Measurements from ENCODE around the gene GALNT12. TPM values are rescaled to one million over a fixed set of nuclear protein-coding genes. Genes with fewer than 3 reads are reported as not detected.

GALNT12 gene
- total RNA-seq, 1 donor from 2014 or later = 46.5 TPM

GRCh38 chr9:98795970-98796363 lies 11.5 kb upstream of the GALNT12 start:
- no peak overlapping the region for H3K27ac Mint-ChIP-seq
- H3K27ac ChIP-seq = no peak overlapping the region
- H4K20me1 ChIP-seq (ENCODE audit: low read depth) = peaks cover 37% of the 10 kb centered on the region
- peak overlapping the region; percentile 79 for H3K4me3 Mint-ChIP-seq
- no peak for TF ChIP-seq CTCF (IDR thresholded peaks at IDR 0.05)
- TF ChIP-seq EZH2phosphoT487 (IDR thresholded peaks at IDR 0.05) = no peak
- no peak for TF ChIP-seq EZH2 (IDR thresholded peaks at IDR 0.05)
- H3K79me2 ChIP-seq (ENCODE audit: low read depth) = peaks cover 38% of the 10 kb centered on the region
- H3K4me3 ChIP-seq = peak overlapping the region; percentile 67
- H3K4me1 ChIP-seq = peaks cover 26% of the 10 kb centered on the region
- H3F3A ChIP-seq (ENCODE audit: low read depth) = peaks cover 9% of the 10 kb centered on the region
- no peaks in the 10 kb centered on the region for H3K36me3 ChIP-seq
- peak; percentile 55 for DNase-seq (ENCODE audit: low spot score)
- peaks cover 13% of the 10 kb centered on the region for H3K9me3 Mint-ChIP-seq
- H3K27me3 Mint-ChIP-seq (ENCODE audit: insufficient read depth, low read depth) = peaks cover 4% of the 10 kb centered on the region
- no peak overlapping the region for H2AFZ ChIP-seq (replicated peaks)
- H3K36me3 Mint-ChIP-seq = peaks cover 9% of the 10 kb centered on the region
- H3K9ac ChIP-seq = no peak overlapping the region
- no peaks in the 10 kb centered on the region for H3K9me3 ChIP-seq (ENCODE audit: low read depth)
- peaks cover 24% of the 10 kb centered on the region for H3K27me3 ChIP-seq
- H3K4me1 Mint-ChIP-seq = peaks cover 37% of the 10 kb centered on the region
- H3K4me2 ChIP-seq = peak overlapping the region; percentile 97

- H3K4me1 Mint-ChIP-seq = peaks cover 31% of the 10 kb centered on the region
- H2AFZ ChIP-seq (replicated peaks) = peak within 1 kb of the TSS; percentile 100
- H3K27me3 Mint-ChIP-seq (ENCODE audit: insufficient read depth, low read depth) = peaks cover 4% of the 10 kb centered on the region
These were observed 10.9 kb upstream of the GALNT12 start, which contains the start of gene ANKS6 for GRCh38 chr9:98796364-98797101. ANKS6 (minus strand) TSS chr9:98796555; CDS start chr9:98796491, 64 bp downstream.

GRCh38 chr9:98797491-98797890 lies 10.0 kb upstream of the GALNT12 start:
- Histone ChIP-seq H3K27ac (no peak overlapping the region), H3K27me3 (peaks cover 24% of the 10 kb centered on the region), H3K79me2 (ENCODE audit: low read depth) (peaks cover 25% of the 10 kb centered on the region), H3K9ac (no peak overlapping the region), H3K36me3 (no peaks in the 10 kb centered on the region), H3K4me3 (no peak overlapping the region), H3K9me3 (ENCODE audit: low read depth) (no peaks in the 10 kb centered on the region), H4K20me1 (ENCODE audit: low read depth) (peaks cover 23% of the 10 kb centered on the region), H3F3A (ENCODE audit: low read depth) (no peaks in the 10 kb centered on the region), H3K4me1 (peaks cover 16% of the 10 kb centered on the region), H3K4me2 (no peak overlapping the region), H2AFZ (replicated peaks) (no peak overlapping the region)
- H3K36me3 Mint-ChIP-seq = peaks cover 9% of the 10 kb centered on the region
- H3K27ac Mint-ChIP-seq = no peak overlapping the region
- no peak for DNase-seq (ENCODE audit: low spot score)
- no peak overlapping the region for H3K4me3 Mint-ChIP-seq
- peaks cover 13% of the 10 kb centered on the region for H3K9me3 Mint-ChIP-seq
- no peak for TF ChIP-seq CTCF (IDR thresholded peaks at IDR 0.05)
- no peak for TF ChIP-seq EZH2 (IDR thresholded peaks at IDR 0.05)
- TF ChIP-seq EZH2phosphoT487 (IDR thresholded peaks at IDR 0.05) = no peak
- peaks cover 6% of the 10 kb centered on the region for H3K27me3 Mint-ChIP-seq (ENCODE audit: insufficient read depth, low read depth)
- peaks cover 26% of the 10 kb centered on the region for H3K4me1 Mint-ChIP-seq

More at GRCh38 chr9:98796364-98797101, 10.9 kb upstream of the GALNT12 start, which contains the start of gene ANKS6:
- H3K27ac Mint-ChIP-seq = no peak within 1 kb of the TSS
- TF ChIP-seq EZH2 (IDR thresholded peaks at IDR 0.05) = no peak
- peak; percentile 55 for TF ChIP-seq CTCF (IDR thresholded peaks at IDR 0.05)
- TF ChIP-seq EZH2phosphoT487 (IDR thresholded peaks at IDR 0.05) = no peak
- Histone ChIP-seq H3K9ac (no peak within 1 kb of the TSS), H3K9me3 (ENCODE audit: low read depth) (no peaks in the 10 kb centered on the region), H3K36me3 (no peaks in the 10 kb centered on the region), H3K27me3 (peaks cover 24% of the 10 kb centered on the region), H3K4me2 (peak within 1 kb of the TSS; percentile 97), H3K27ac (no peak within 1 kb of the TSS), H3K4me1 (peaks cover 23% of the 10 kb centered on the region), H3F3A (ENCODE audit: low read depth) (peaks cover 6% of the 10 kb centered on the region), H3K4me3 (peak within 1 kb of the TSS; percentile 67), H3K79me2 (ENCODE audit: low read depth) (peaks cover 34% of the 10 kb centered on the region), H4K20me1 (ENCODE audit: low read depth) (peaks cover 33% of the 10 kb centered on the region)
- H3K9me3 Mint-ChIP-seq = peaks cover 13% of the 10 kb centered on the region
- peaks cover 9% of the 10 kb centered on the region for H3K36me3 Mint-ChIP-seq
- DNase-seq (ENCODE audit: low spot score) = peak; percentile 93
- H3K4me3 Mint-ChIP-seq = peak within 1 kb of the TSS; percentile 79

Measured in neural progenitor cell (in vitro differentiated cells).